Ascending aorta (tissue), 2 donors: ENCODE measurements around the gene ZNF737. TPM values are rescaled to one million over a fixed set of nuclear protein-coding genes. Genes with fewer than 3 reads are reported as not detected.
A peak's percentile ranks its signal among the peaks of the same experiment; 100 is the strongest.
"Not testable (repeated sequence)": the region's sequence is repeated elsewhere in the genome, so short reads cannot be mapped to it uniquely, and the experiment has no call there.

ENCODE experiments used
- DNase-seq, 2 donors: peaks; one replicate each; pipeline ENCODE4 v3.0.0-alpha.2; 2019; ENCODE audit warnings: low spot score in 2 of 2
- H3K27ac ChIP-seq, 2 donors: fragments of 200-600 bp; sonication (generic); one replicate each; pipeline ENCODE4 v1.5.1; 2016 to 2017; ENCODE audit warnings: mild to moderate bottlenecking in 1 of 2
- H3K27me3 ChIP-seq: fragments of 200-600 bp; sonication (generic); one replicate; pipeline ENCODE4 v1.5.1; 2017
- H3K36me3 ChIP-seq, 2 donors: fragments of 200-600 bp; sonication (generic); one replicate each; pipeline ENCODE4 v1.5.1; 2016
- H3K4me1 ChIP-seq, 2 donors: fragments of 200-600 bp; sonication (generic); one replicate each; pipeline ENCODE4 v1.5.1; 2016 to 2017; ENCODE audit warnings: mild to moderate bottlenecking in 1 of 2
- H3K4me3 ChIP-seq, 2 donors: fragments of 200-600 bp; sonication (generic); one replicate each; pipeline ENCODE4 v1.5.1; 2016 to 2017; ENCODE audit warnings: mild to moderate bottlenecking in 1 of 2
- H3K9me3 ChIP-seq, 2 donors: fragments of 200-600 bp; sonication (generic); one replicate each; pipeline ENCODE4 v1.5.1; 2016
- intact Hi-C: fragments of 100-400 bp; cut with DNase I; formaldehyde crosslinking; loops from one replicate; pipeline ENCODE4 v1.15.1; 2023
- total RNA-seq: library from RNA; depleted of rRNA; stranded (reverse); fragments of >200 nt; gene quantifications from one replicate; pipeline ENCODE4 v1.1.0, GENCODE V29; 2016
- TF ChIP-seq, protein P1 (sequence below), 3 experiments: fragments of 200-600 bp in 2 of 3; fragments of 450-650 bp in 1 of 3; sonication (generic) in 2 of 3; IDR thresholded peaks; one replicate each; pipeline ENCODE4 v1.5.1; 2016 to 2019; ENCODE audit warnings: antibody characterized with exemption in 3 of 3, mild to moderate bottlenecking in 1 of 3, moderate library complexity in 1 of 3

The ZNF737 gene
- total RNA-seq, 1 donor from 2014 or later = 2.4 TPM

DNA sequence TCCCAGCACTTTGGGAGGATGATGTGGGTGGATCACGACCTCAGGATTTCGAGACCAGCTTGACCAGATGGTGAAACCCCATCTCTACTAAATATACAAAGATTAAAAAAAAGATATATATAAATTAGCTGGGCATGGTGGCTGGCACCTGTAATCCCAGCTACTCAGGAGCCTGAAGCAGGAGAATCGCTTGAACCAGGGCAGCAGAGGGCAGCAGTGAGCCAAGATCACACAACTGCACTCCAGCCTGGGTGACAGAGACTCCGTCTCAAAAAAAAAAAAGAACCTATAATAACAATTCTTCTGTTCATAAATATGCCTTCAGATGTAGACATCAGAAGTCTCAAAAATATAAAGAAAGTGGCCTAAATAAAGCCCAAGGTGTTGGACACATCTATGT, 7.6 kb downstream of the ZNF737 start:
- peaks cover 26 to 57% of the 10 kb centered on the region in 2 donors for H3K36me3 ChIP-seq
- intact Hi-C loops = no loop called here
- TF ChIP-seq, protein P1, sequence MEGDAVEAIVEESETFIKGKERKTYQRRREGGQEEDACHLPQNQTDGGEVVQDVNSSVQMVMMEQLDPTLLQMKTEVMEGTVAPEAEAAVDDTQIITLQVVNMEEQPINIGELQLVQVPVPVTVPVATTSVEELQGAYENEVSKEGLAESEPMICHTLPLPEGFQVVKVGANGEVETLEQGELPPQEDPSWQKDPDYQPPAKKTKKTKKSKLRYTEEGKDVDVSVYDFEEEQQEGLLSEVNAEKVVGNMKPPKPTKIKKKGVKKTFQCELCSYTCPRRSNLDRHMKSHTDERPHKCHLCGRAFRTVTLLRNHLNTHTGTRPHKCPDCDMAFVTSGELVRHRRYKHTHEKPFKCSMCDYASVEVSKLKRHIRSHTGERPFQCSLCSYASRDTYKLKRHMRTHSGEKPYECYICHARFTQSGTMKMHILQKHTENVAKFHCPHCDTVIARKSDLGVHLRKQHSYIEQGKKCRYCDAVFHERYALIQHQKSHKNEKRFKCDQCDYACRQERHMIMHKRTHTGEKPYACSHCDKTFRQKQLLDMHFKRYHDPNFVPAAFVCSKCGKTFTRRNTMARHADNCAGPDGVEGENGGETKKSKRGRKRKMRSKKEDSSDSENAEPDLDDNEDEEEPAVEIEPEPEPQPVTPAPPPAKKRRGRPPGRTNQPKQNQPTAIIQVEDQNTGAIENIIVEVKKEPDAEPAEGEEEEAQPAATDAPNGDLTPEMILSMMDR (IDR thresholded peaks at IDR 0.05) = peak in 1 of 3 experiments; percentile 8
- H3K4me3 ChIP-seq = no peak overlapping the region
- peaks cover 46 to 94% of the 10 kb centered on the region in 2 donors for H3K9me3 ChIP-seq
- no peak overlapping the region for H3K27ac ChIP-seq
- no peaks in the 10 kb centered on the region for H3K27me3 ChIP-seq
- no peak for DNase-seq
- H3K4me1 ChIP-seq = no peaks in the 10 kb centered on the region

DNA sequence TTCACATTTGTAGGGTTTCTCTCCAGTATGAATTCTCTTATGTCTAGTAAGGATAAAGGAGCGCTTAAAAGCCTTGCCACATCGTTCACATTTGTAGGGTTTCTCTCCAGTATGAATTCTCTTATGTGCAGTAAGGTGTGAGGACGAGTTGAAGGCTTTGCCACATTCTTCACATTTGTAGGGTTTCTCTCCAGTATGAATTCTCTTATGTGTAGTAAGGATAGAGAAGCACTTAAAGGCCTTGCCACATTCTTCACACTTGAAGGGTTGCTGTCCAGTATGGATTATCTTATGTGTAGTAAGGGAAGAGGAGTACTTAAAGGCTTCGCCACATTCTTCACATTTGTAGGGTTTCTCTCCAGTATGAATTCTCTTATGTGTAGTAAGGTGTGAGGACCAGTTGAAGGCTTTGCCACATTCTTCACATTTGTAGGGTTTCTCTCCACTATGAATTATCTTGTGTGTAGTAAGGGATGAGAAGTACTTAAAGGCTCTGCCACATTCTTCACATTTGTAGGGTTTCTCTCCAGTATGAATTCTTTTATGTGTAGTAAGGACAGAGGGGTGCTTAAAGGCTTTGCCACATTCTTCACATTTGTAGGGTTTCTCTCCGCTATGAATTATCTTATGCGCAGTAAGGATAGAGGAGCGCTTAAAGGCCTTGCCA, 20.8 kb downstream of the ZNF737 start:
- H3K4me1 ChIP-seq, H3K27me3 ChIP-seq, intact Hi-C loops, DNase-seq, H3K27ac ChIP-seq: not testable (repeated sequence)
- Histone ChIP-seq H3K36me3 (peaks cover 52 to 83% of the 10 kb centered on the region in 2 donors), H3K9me3 (peaks cover 94 to 100% of the 10 kb centered on the region in 2 donors), H3K4me3 (peak overlapping the region in 1 of 2 donors; percentile 36)

DNA sequence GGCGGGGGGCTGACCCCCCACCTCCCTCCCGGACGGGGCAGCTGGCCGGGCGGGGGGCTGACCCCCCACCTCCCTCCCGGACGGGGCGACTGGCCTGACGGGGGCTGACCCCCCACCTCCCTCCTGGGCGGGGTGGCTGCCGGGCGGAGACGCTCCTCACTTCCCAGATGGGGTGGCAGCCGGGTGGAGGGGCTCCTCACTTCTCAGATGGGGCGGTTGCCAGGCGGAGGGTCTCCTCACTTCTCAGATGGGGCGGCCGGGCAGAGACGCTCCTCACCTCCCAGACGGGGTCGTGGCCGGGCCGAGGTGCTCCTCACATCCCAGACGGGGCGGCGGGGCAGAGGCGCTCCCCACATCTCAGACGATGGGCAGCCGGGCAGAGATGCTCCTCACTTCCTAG, 35.3 kb downstream of the ZNF737 start:
- H3K27me3 ChIP-seq, H3K4me1 ChIP-seq, H3K4me3 ChIP-seq, H3K36me3 ChIP-seq, intact Hi-C loops, DNase-seq, H3K27ac ChIP-seq: not testable (repeated sequence)
- H3K9me3 ChIP-seq = peaks cover 10 to 71% of the 10 kb centered on the region in 2 donors

DNA sequence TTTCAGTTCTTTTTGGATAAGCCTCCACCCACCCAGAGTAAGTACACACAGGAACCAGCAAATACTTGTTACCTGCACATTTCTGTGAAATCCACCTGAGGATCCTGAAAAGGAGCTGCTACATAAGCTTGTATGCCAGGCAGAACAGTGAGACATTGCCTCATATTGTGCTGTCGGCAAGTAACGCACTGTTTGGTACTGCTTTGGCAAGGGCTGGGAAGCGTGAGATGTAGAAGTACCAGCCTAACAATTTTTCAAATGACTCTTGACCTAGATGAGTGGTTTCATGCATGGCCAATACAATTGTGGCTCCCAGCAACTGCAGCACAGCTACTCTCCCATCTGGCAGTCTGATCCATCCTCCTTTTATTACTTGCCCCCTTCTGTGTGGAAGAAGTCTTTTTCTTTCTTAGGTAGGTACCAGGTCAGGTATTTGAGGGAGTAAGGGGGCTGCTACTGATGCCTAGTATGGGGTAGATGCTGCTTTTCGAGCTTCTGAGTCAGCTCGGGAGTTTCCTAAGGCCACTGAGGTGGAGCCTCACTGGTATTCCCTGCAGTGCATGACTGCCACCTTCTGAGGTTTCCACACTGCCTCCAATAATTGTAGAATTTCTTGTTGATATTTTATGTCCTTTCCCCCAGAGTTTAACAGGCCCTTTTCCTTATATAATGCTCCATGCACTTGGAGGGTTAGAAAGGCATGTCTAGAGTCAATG, 52.2 kb downstream of the ZNF737 start:
- Histone ChIP-seq H3K36me3 (no peaks in the 10 kb centered on the region), H3K4me3 (no peak overlapping the region), H3K27me3 (no peaks in the 10 kb centered on the region), H3K27ac (no peak overlapping the region), H3K9me3 (peaks cover 6% of the 10 kb centered on the region in 2 donors), H3K4me1 (no peaks in the 10 kb centered on the region)
- no peak for DNase-seq
- intact Hi-C loops = no loop called here
- TF ChIP-seq, protein P1 (IDR thresholded peaks at IDR 0.05) = no peak

DNA sequence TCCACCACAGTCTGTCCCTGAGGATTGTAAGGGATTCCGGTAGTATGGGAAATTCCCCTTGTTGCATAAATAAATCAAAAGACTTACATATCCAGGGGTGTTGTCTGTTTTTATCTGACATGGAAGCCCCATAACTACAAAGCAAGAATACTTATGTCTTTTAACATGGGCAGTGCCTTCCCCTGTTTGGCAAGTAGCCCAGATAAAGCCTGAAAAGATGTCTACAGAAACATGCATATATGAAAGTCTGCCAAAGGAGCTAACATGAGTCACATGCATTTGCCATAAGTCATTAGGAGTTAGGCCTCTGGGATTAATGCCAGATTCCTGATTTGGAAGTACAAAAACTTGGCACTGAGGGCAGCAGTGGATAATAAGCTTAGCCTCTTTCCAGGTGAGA, 62.1 kb downstream of the ZNF737 start:
- no peak for DNase-seq
- H3K36me3 ChIP-seq = no peaks in the 10 kb centered on the region
- TF ChIP-seq, protein P1 (IDR thresholded peaks at IDR 0.05) = no peak
- intact Hi-C loops = no loop called here
- peaks cover 0 to 8% of the 10 kb centered on the region in 2 donors for H3K9me3 ChIP-seq
- H3K4me3 ChIP-seq = no peak overlapping the region
- H3K4me1 ChIP-seq = no peaks in the 10 kb centered on the region
- H3K27me3 ChIP-seq = no peaks in the 10 kb centered on the region
- no peak overlapping the region for H3K27ac ChIP-seq

Other genes with a start within 250 kb of the ZNF737 start
- 2.8 TPM for gene ZNF626, start 95.8 kb upstream of the ZNF737 start, total RNA-seq
- 0.32 TPM for gene ZNF66, start 210.5 kb upstream of the ZNF737 start, total RNA-seq